HG03457 (cell line): ENCODE measurements around the gene ACER3.

ENCODE experiments used
- ATAC-seq: cut with Tn5 transposase; IDR thresholded peaks from one replicate; pipeline ENCODE4 v1.9.1; 2021; ENCODE audit warnings: moderate number of reproducible peaks; ENCODE audit not compliant: unreplicated experiment

Gene ACER3

DNA sequence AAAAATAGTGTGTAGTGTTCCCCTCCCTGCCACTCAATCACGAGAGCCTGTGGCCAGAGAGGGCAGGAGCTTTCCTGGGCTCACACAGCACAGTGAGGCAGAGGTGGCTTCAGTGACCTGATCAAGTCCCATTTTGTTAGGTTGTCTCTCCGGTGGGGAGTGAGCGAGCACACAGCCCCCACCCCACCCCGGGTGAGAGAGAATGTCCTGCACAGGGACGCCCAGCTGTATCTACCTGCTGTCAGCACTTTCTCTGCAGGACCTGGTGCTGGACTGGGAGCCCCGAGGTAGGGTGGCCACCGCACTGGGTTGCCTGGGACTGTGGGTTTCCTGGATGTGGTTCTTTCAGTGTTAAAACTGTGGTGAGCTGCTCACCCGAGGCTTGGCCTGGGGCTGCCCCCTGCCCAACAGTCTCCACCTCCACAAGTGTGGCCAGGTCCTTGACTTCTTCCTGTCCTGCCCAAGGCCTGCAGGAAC is 212.2 kb downstream of the ACER3 start:
- no peak for ATAC-seq

DNA sequence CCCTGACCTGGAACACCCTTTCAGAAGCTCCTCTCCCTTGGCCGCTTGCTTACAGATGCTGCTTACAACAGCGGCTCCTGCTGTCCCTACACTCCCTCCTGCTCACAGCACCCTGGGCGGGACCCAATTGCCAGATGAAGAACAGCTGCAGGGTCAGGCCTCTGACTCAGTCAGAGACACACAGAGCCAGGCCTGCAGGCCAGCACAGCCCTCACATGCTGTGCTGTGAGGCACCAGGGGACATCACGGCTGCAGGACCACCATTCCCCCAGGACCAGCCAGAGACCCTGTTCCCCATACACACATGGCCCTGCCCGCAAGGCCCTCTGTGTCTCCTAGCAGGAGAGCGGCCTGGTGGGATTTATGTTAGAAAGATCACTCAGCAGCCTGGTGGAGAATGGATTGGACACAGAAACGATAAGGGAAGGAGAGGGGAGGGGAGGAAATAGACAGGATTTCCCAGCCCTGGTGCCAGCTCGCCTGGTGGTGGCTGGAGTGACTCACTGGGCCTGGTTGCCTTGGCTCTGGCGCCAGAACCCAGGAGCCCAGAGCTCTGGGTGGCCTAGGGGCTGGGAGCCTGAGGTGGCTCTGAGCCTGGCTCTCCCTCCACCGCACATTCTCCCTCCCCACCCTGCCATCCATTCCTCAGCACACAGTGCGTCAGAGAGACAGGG is 212.7 kb downstream of the ACER3 start:
- ATAC-seq, result no peak

DNA sequence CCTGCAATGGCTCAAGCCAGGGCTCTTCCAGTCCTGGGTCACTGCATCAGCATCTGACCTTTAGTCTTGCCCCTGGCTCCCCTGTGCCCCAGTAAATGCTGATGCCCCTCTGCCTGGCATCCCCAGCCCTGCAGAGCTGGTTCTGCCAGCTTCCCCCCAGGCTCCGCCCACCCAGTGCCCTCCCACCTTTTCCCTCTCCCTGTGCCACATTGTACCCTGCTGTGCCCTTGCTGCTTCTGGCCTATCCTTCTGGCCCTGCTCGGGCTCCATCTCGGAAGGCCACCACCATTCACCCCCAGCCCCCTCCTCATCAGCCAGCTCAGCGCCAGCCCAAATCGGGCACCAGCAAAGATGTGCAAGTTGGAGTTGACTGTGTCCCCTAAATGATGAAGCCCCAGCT is 213.5 kb downstream of the ACER3 start:
- no peak for ATAC-seq

DNA sequence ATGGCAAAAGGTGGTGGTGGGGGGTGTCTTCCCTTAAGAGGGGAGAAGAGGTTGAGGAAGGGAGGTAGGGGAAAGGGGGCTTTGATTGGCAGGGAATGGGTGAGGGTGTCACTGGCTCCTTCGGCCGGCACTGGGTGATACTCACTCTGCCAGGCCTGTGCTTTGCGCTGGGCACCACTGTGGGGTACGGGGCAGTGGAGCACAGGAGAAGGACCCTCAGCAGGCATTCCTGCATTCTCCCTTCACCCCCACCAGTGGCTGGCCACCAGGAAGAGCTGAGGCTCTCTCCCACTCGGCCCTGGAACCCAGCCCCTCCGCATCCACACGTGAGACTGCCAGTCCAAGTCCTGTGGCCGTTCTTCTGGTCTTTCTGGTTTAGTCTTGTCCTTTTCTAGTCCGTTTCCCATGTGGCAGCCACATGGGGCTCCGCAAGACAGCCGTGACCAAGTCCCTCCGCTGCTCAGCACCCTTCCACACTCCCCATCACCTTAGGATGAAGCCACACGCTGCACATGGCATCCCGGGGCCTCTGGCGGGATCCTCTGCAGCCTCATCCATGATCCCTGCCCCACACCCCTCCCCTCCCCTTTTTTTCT is 214.0 kb downstream of the ACER3 start:
- no peak for ATAC-seq

DNA sequence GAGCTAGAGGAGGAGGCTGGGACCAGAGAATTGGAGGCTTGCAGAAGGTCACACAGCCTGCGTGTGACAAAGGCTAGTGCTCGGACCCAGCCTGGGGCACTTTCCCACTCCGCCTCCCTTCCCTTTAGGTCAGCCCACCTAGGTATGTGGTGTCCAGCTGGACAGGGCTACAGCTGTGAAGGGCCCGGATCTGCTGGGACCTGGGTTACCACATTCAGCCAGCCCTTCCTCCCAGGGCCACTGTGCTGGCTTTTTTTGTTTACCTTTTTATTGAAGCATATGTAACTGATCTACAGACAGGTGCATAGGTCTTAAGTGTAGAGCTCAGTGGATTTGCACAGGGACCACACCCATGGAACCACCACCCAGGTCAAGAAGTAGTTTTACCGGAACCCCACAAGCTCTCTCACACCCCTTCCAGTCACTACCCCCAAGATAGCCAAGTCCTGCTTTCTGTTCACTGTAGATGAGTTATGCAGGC is 214.7 kb downstream of the ACER3 start:
- no peak for ATAC-seq
